H1 (cell line): Measurements from ENCODE around the gene CASKIN2. TPM values are rescaled to one million over a fixed set of nuclear protein-coding genes. Genes with fewer than 3 reads are reported as not detected.

ENCODE experiments used
- CTCF ChIA-PET: fragments of 300-600 bp; sonication (Branson Sonifier 250); formaldehyde crosslinking; loops from one replicate; lab custom pipeline; 2021; ENCODE audit not compliant: partially characterized antibody; lab: Charles Lee
- POLR2A ChIA-PET: fragments of 300-600 bp; sonication (Branson Sonifier 250); formaldehyde crosslinking; loops from one replicate; lab custom pipeline; 2021; ENCODE audit warnings: inconsistent platforms; ENCODE audit not compliant: partially characterized antibody; lab: Charles Lee
- DNase-seq, 2 experiments: peaks; one replicate each; pipeline versions ENCODE4 v3.0.0 to v3.0.0-alpha.2; 2010 to 2022; ENCODE audit warnings: low spot score in 2 of 2, low read depth in 1 of 2, mixed read lengths in 1 of 2
- FAIRE-seq: peaks from 2 replicates; lab custom pipeline; 2011; peaks lifted over from hg19 to GRCh38; lab: Jason Lieb, UNC
- H2AFZ ChIP-seq: 2 replicates; pipeline ENCODE4 v1.8.1; 2012; ENCODE audit warnings: low read length, inconsistent platforms
- H2AK5ac ChIP-seq: 2 replicates; pipeline ENCODE4 v1.6.1; 2013; ENCODE audit warnings: low read depth, low read length
- H2BK120ac ChIP-seq: replicated peaks from 2 replicates; pipeline ENCODE3; 2013; ENCODE audit warnings: low read depth, low read length, inconsistent platforms
- H2BK12ac ChIP-seq: 2 replicates; pipeline ENCODE4 v1.6.1; 2013; ENCODE audit warnings: low read depth, low read length
- H2BK15ac ChIP-seq: 2 replicates; pipeline ENCODE4 v1.6.1; 2013; ENCODE audit warnings: low read length
- H2BK20ac ChIP-seq: 2 replicates; pipeline ENCODE4 v1.6.1; 2013; ENCODE audit warnings: low read length
- H2BK5ac ChIP-seq: 2 replicates; pipeline ENCODE4 v1.6.1; 2013; ENCODE audit warnings: low read depth, low read length
- H3K14ac ChIP-seq: 2 replicates; pipeline ENCODE4 v1.6.1; 2013; ENCODE audit warnings: inconsistent platforms; ENCODE audit not compliant: insufficient read length
- H3K18ac ChIP-seq: 2 replicates; pipeline ENCODE4 v1.6.1; 2013; ENCODE audit warnings: low read length; ENCODE audit errors: extremely low read depth
- H3K23ac ChIP-seq: 2 replicates; pipeline ENCODE4 v1.6.1; 2013; ENCODE audit warnings: inconsistent platforms; ENCODE audit not compliant: insufficient read length
- H3K23me2 ChIP-seq: 2 replicates; pipeline ENCODE4 v1.6.1; 2013; ENCODE audit warnings: low read depth, low read length
- H3K27ac ChIP-seq: 2 replicates; pipeline ENCODE4 v1.6.1; 2011; ENCODE audit warnings: low read depth, low read length, inconsistent platforms
- H3K27me3 ChIP-seq, 4 experiments: replicated peaks in 1 of 4; 1 replicate in 1 of 4; 2 replicates in 3 of 4; pipeline versions ENCODE4 v1.6.1 to v1.8.1; 2011 to 2013; ENCODE audit warnings: low read length in 3 of 4, mild to moderate bottlenecking in 3 of 4, inconsistent platforms in 2 of 4, mixed read lengths in 2 of 4, moderate library complexity in 1 of 4; ENCODE audit not compliant: control insufficient read depth in 3 of 4, insufficient read depth in 3 of 4; ENCODE audit errors: extremely low read depth in 1 of 4
- H3K36me3 ChIP-seq, 4 experiments: 2 replicates each; pipeline versions ENCODE4 v1.6.1 to v1.8.1; 2011 to 2013; ENCODE audit warnings: mild to moderate bottlenecking in 4 of 4, low read length in 3 of 4, moderate library complexity in 2 of 4, control low read depth in 1 of 4, inconsistent platforms in 1 of 4; ENCODE audit not compliant: insufficient read depth in 4 of 4, control insufficient read depth in 2 of 4
- H3K4ac ChIP-seq: replicated peaks from 2 replicates; pipeline ENCODE3; 2013; ENCODE audit warnings: low read length, low read depth, mixed read lengths, inconsistent platforms; ENCODE audit not compliant: insufficient read length
- H3K4me1 ChIP-seq, 4 experiments: replicated peaks in 1 of 4; 1 replicate in 1 of 4; 2 replicates in 3 of 4; pipeline versions ENCODE4 v1.6.1 to v1.8.1; 2011 to 2013; ENCODE audit warnings: low read length in 3 of 4, inconsistent platforms in 2 of 4, mixed read lengths in 1 of 4; ENCODE audit not compliant: insufficient read depth in 4 of 4, control insufficient read depth in 3 of 4
- H3K4me2 ChIP-seq, 2 experiments: 2 replicates each; pipeline versions ENCODE4 v1.6.1 to v1.8.1; 2011 to 2013; ENCODE audit warnings: low read depth in 2 of 2, low read length in 2 of 2, control low read depth in 1 of 2, inconsistent platforms in 1 of 2, mild to moderate bottlenecking in 1 of 2; ENCODE audit not compliant: insufficient read depth in 1 of 2
- H3K4me3 ChIP-seq, 4 experiments: fragments of 200-600, 300-600 bp in 1 of 4; sonication (generic), shearing (Covaris generic), sonication (Bioruptor Twin) in 1 of 4; 2 replicates each; pipeline versions ENCODE4 v1.5.1 to v1.8.1; 2011 to 2016; ENCODE audit warnings: low read length in 4 of 4, low read depth in 3 of 4, control low read depth in 2 of 4, inconsistent platforms in 2 of 4, mild to moderate bottlenecking in 2 of 4, mixed read lengths in 1 of 4, moderate library complexity in 1 of 4; ENCODE audit not compliant: insufficient read depth in 2 of 4; ENCODE audit errors: extremely low read depth in 1 of 4
- H3K56ac ChIP-seq: replicated peaks from 2 replicates; pipeline ENCODE3; 2013; ENCODE audit warnings: low read depth, mild to moderate bottlenecking, mixed read lengths, low read length, inconsistent platforms; ENCODE audit not compliant: insufficient read length
- H3K79me1 ChIP-seq: 2 replicates; pipeline ENCODE4 v1.6.1; 2013; ENCODE audit warnings: low read depth, low read length, control low read depth
- H3K79me2 ChIP-seq, 2 experiments: 2 replicates each; pipeline versions ENCODE4 v1.6.1 to v1.8.1; 2012 to 2013; ENCODE audit warnings: low read length in 2 of 2, mild to moderate bottlenecking in 2 of 2, inconsistent platforms in 1 of 2; ENCODE audit not compliant: insufficient read depth in 2 of 2, control insufficient read depth in 1 of 2
- H3K9ac ChIP-seq, 4 experiments: replicated peaks in 1 of 4; 1 replicate in 1 of 4; 2 replicates in 3 of 4; pipeline versions ENCODE4 v1.6.1 to v1.8.1; 2011 to 2013; ENCODE audit warnings: low read depth in 3 of 4, low read length in 3 of 4, control low read depth in 2 of 4, mild to moderate bottlenecking in 2 of 4, moderate library complexity in 2 of 4, inconsistent platforms in 1 of 4; ENCODE audit errors: extremely low read depth in 1 of 4
- H3K9me3 ChIP-seq, 2 experiments: 2 replicates each; pipeline versions ENCODE4 v1.6.1 to v1.8.1; 2012 to 2013; ENCODE audit warnings: mild to moderate bottlenecking in 2 of 2, moderate library complexity in 2 of 2, control low read depth in 1 of 2, inconsistent platforms in 1 of 2, low read depth in 1 of 2, low read length in 1 of 2, mixed read lengths in 1 of 2; ENCODE audit not compliant: insufficient read depth in 2 of 2
- H4K20me1 ChIP-seq, 2 experiments: replicated peaks in 1 of 2; 2 replicates each; pipeline versions ENCODE3 to v1.8.1; 2011 to 2013; ENCODE audit warnings: inconsistent platforms in 2 of 2, low read length in 2 of 2, mild to moderate bottlenecking in 1 of 2; ENCODE audit not compliant: insufficient read depth in 2 of 2, control insufficient read depth in 1 of 2
- H4K5ac ChIP-seq: 2 replicates; pipeline ENCODE4 v1.6.1; 2013; ENCODE audit warnings: low read length, low read depth, mixed read lengths, inconsistent platforms; ENCODE audit not compliant: insufficient read length
- H4K8ac ChIP-seq: 2 replicates; pipeline ENCODE4 v1.8.0; 2013; ENCODE audit warnings: mild to moderate bottlenecking, moderate library complexity, low read length, inconsistent platforms; ENCODE audit not compliant: insufficient read depth; ENCODE audit errors: extremely low read depth
- H4K91ac ChIP-seq: replicated peaks from 2 replicates; pipeline ENCODE3; 2013; ENCODE audit warnings: low read length, mixed read lengths, inconsistent platforms; ENCODE audit not compliant: insufficient read length
- WGBS, 2 experiments: shearing (Covaris generic) in 1 of 2; methylation state at CpG; one replicate each; pipeline versions ENCODE4 v1.1.6 to v1.1.7; 2013 to 2015; ENCODE audit warnings: low lambda C conversion rate in 2 of 2, mixed read lengths in 2 of 2, inconsistent platforms in 1 of 2, low coverage in 1 of 2, missing lambda C conversion rate in 1 of 2; ENCODE audit not compliant: insufficient replicate concordance in 2 of 2, insufficient coverage in 1 of 2, insufficient read length in 1 of 2; ENCODE audit errors: extremely low coverage in 1 of 2, missing lambda C conversion rate in 1 of 2; 5-methylcytosine and 5-hydroxymethylcytosine counted together
- polyA plus RNA-seq, 7 experiments: library from polyadenylated mRNA; depleted of rRNA in 3 of 7; stranded (reverse) in 5 of 7; unstranded in 2 of 7; fragments of >200 nt in 5 of 7; fragments of 200-250 nt in 2 of 7; gene quantifications; 1 replicate in 5 of 7; 2 replicates in 1 of 7; 4 replicates in 1 of 7; pipeline versions ENCODE4 v1.2.1 to v1.2.3, GENCODE V29; 2011 to 2013; ENCODE audit warnings: missing spikeins in 2 of 7, mixed read lengths in 2 of 7
- total RNA-seq: library from RNA; stranded (reverse); fragmentation: NEBNext Ultra II Directional; extraction: Animal tissue kit (Norgen Biotek cat#: 25700); gene quantifications from 2 replicates; pipeline ENCODE4 v1.2.1, GENCODE V29; 2021

CASKIN2 gene
- total and polyA plus RNA-seq, 2 of the 8 experiments (the other 6 are each of a cell fraction or from before 2014, with no cell fraction given): 6.7 to 32.3 TPM

- Histone ChIP-seq H3K4me2 (no peak overlapping the region), H3K18ac (no peak overlapping the region), H3K56ac (no peak overlapping the region), H3K4me1 (no peaks in the 10 kb centered on the region), H2BK20ac (no peak overlapping the region), H3K36me3 (peaks cover 3 to 8% (median 6%) of the 10 kb centered on the region in 4 experiments; a peak in 6 of 8 replicates), H3K9me3 (no peaks in the 10 kb centered on the region), H3K27me3 (no peaks in the 10 kb centered on the region), H4K8ac (no peak overlapping the region), H3K23me2 (no peaks in the 10 kb centered on the region), H2AFZ (no peak overlapping the region), H4K20me1 (peaks cover 0 to 10% of the 10 kb centered on the region in 2 experiments), H3K79me1 (no peaks in the 10 kb centered on the region), H3K79me2 (no peaks in the 10 kb centered on the region), H2BK5ac (no peak overlapping the region; the same call in 1 of the 2 replicates), H2BK120ac (no peak overlapping the region), H3K27ac (no peak overlapping the region), H3K4ac (no peak overlapping the region), H2BK15ac (no peak overlapping the region), H3K4me3 (no peak overlapping the region), H3K23ac (no peak overlapping the region), H4K5ac (no peak overlapping the region), H2BK12ac (no peak overlapping the region), H3K14ac (no peak overlapping the region), H3K9ac (no peak overlapping the region), H2AK5ac (no peak overlapping the region), H4K91ac (no peak overlapping the region)
- WGBS, 2 experiments: 88% methylated on average over 11 of the region's 16 CpGs; no CpG with 5 or more reads in 1 of the 2 experiments
- FAIRE-seq: no peak
- CTCF ChIA-PET: interaction anchor here (0.6 to 8.2 kb wide), 8 partner anchors 10 to 259 kb away, joined by 3 to 67 read pairs (median 4); partner anchors contain the start of genes GGA3, MRPS7 and TSEN54
- POLR2A ChIA-PET: interaction anchor here (0.6 to 6.4 kb wide), 14 partner anchors 10 to 269 kb away, joined by 3 to 35 read pairs (median 4); partner anchors contain the start of genes CASKIN2, GGA3, LLGL2 and MRPS7
- DNase-seq: no peak
Observed at GRCh38 chr17:75499313-75500022, 15.9 kb downstream of the CASKIN2 start.
